Activated T-helper 1 cell treated with Interleukin-2 at 50 U/mL for 16 hours (primary cell): ENCODE results near the gene MBD3L1.

Experiments
- DNase-seq: peaks from one replicate; pipeline ENCODE4 v3.0.0-alpha.2; 2020; ENCODE audit warnings: low read depth

The MBD3L1 gene

DNA sequence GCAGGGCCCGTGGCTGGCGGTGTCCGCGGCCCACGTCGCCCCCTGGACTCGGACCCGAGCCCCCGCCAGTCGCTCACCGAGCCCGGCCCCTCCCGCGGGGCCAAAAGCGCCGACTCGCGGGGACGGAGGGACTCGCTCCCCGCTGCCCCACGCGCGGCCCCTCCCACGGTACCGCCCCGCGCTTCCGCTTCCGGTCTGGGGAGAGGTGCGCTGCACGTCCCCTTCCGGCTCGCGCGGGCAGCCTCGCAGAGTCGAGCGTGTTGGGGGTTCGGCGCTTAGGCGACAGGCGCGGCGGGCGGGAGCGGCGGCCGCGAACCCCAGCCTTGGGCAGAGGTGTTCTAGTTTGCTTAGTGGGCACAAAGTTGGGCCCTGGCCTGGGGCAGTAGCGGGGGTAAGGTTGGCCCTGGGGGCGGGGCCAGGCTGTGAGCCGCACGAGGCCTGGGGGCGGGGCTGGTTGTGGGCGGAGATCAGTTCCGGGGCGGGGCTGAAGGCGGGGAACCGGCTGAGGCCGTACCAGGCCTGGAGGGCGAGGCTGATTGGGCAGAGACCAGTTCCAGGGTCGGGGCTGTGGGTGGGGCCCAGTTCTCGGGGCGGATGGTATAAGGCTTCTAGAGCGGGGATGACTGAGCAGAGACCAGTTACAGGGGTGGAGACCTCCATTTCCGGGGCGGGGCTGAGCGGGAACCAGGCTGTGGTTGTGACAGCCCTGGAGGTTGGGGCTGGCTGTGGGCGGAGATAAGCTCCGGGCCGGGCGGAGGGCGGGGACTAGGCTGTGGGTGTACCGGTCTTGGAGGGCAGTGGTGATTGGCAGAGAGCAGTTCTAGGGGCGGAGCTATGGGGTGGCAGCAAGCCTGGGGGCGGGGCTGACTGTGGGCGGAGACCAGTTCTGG is at the start of gene MBD3L1, which contains the start of gene ZNF558:
MBD3L1 (plus strand) TSS at position 246 of the 890 bp plus-strand sequence. CDS start 10,302 bp downstream, outside the sequence.
ZNF558 (minus strand) TSS at position 173 of the 890 bp plus-strand sequence. CDS start 9,645 bp downstream, outside the sequence.
- DNase-seq: peak; percentile 97

DNA sequence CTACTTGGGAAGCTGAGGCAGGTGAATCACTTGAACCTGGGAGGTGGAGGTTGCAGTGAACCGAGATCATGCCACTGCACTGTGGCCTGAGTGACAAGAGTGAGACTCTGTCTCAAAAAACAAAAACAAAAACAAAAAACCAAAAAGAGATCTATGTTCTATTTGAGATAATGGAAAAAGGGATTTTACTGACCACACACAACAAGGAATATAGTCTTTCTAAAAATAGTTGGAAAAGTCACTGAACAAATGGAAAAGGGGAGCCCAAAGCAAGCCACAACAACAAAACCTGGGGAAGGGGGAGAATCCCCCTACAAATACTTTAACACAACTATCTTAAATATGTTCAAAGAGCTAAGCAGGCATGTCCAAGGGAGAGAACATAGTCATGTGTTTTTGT is 37.4 kb upstream of the MBD3L1 start:
- no peak for DNase-seq

DNA sequence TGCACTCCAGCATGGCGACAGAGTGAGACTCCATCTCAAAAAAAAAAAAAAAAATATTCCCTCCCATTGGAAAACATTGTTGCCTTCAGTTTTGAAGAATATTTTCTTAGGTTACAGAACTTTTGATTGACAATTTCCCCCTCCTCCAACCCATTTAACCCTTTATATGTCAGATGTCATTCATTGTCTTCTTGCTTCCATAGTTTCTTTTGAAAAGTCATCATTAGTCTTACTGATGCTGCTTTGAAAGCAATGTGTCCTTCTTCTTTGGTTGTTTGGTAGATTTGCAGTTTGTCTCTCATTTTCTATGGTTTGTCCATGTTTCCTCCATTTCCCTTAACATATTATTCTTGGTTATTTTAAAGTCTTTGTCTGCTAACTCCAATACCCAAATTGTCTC is 25.5 kb upstream of the MBD3L1 start:
- no peak for DNase-seq

DNA sequence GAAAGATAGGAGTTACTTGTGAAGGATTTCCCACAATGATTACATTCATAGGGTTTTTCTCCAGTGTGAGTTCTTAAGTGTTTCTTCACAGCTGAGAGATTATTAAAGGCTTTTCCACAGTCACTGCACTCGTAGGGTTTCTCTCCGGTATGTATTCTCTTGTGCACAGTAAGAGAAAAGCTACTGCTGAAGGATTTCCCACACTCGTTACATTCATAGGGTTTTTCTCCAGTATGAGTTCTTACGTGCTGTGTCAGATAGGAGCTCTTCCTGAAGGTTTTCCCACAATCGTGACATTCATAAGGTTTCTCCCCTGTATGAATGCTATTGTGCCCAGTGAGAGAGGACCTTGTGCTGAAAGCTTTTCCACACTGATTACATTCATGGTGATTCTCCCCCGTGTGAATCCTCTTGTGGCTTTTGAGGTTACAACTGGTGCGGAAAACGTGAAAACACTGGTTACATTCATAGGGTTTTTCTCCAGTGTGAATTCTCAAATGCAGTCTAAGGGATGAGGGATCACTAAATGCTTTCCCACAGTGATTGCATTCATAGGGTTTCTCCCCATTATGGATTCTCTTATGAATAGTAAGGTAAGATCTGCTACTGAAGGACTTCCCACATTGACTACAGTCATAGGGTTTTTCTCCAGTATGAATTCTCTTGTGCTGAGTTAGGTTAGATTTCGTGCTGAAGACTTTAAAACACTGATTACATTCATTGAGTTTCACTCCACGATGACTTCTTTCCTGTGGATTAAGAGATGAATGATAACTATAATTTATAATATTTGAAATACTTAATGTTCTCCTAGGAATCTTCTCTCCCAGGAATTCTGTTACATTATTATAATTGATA is 20.6 kb upstream of the MBD3L1 start:
- no peak for DNase-seq

DNA sequence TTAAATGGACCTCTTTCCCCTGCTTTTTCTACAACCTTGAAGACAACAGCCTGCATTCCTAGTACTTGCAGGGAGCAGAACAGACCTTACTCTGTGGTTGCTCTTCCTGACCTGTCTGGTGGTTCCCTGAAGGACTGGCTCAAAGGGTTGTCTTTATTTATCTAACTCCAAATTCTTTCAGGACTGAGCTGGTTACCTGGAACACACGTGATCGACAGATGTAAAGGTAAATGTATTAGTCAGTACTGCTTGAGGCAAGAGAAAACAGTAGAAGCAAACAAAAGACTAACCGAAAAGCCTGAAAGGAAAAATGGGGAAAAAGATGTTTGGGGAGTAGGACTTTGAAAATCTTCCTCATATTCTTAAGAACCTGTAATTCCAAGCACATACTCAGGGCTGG is 18.0 kb upstream of the MBD3L1 start:
- no peak for DNase-seq

DNA sequence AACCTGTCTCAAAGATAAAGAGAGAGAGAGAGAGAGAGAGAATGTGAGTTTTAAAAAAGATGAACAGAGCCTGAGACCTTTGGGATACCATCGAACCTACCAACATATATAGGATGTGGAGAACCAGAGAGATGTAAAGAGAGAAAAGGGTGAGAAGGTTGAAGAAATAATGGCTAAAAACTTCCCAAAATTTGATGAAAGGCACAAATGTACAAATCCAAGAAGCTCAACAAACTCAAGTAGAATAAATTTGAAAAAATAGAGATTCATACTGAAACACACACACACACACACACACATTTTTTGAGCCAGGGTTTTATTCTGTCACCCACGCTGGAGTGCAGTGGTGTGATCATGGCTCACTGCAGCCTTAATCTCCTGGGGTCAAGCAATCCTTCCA is 16.4 kb upstream of the MBD3L1 start:
- DNase-seq: no peak

DNA sequence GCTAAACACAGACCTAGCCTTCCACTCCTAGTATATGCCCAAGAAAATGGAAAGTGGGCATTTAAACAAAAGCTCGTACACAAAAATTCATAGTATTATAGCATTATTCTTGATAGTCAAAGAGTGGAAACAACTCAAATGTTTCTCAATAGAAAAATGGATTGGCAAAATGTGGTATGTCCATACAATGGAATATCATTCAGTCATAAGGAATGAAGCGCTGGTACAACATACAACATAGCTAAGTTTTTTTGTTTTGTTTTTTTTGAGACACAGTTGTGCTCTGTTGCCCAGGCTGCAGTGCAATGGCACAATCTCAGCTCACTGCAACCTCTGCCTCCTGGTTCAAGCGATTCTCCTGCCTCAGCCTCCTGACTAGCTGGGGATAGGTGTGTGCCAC is 11.9 kb upstream of the MBD3L1 start:
- DNase-seq: no peak

DNA sequence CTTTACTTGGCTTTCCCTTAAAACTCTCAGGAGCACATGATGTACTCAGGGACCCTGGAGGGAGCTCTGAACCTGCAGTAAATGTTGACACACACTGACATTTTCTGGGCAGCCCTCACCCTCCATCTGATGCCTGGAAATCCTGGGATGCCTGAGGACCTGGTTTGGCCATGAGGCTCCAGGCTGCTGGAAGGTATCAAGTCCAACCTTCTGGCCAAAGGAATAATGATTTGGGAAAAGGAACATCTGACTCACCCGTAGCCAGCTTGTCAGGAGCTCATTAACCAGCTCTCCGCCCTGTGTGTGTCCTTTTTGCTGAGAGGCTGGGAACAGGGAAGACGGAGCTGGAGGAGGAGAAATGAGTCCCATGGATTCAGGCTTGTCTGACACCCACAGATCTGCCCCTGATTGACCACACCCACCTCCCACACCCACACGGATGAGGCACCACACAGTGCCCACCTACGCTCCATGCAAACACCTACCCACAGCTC is 10.4 kb upstream of the MBD3L1 start:
- DNase-seq: no peak

DNA sequence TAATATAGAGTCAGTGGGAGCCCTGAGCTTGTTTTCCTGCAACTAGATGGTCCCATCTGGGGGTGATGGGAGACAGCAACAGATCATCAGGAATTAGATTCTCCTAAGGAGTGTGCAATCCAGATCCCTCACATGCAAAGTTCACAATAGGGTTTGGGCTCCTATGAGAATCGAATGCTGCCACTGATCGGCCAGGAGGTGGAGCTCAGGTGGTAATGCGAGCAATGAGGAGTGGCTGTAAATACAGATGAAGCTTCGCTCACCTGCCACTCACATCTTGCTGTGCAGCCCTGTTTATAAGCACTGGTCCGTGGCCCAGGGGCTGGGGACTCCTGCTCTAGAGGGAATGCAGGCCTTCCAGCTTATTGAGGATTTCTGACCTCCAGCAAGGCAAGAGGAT is 5.8 kb upstream of the MBD3L1 start:
- no peak for DNase-seq

DNA sequence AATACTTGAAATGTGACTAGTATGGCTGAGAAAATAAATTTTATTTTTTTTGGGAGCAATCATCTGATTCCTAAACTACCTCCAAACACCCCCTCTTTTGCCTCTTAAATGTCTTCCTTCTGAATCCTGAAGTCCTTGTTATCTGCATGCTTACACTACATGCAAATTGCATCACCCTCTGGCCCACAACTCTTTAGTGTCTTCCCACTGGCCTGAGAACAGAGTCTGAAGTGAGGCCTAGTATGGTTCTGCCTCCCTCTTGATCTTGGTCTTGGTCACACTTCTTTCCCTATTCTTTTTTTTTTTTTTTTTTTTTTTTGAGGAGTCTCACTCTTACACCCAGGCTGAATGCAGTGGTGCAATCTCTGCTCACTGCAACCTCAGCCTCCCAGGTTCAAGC is 4.9 kb upstream of the MBD3L1 start:
- DNase-seq: no peak

DNA sequence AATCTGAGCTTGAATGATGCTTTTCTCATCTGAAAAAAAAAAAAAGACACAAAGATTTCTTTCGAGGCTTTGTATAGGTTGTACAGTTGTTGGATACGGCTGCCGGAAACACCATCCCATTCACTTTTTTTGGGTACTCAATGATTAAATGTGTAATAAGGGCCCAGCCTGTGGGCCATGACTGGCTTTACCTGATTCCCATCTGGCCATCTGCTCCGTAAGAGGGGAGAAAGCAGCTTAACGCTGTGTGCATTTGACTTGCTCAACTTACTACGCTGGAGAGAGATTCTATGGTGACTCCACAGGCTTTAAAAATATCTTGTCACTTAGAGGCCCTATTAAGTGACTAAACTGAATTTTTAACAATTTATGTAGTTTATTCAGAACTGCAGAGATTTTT is 804 bp upstream of the MBD3L1 start:
- DNase-seq: no peak

DNA sequence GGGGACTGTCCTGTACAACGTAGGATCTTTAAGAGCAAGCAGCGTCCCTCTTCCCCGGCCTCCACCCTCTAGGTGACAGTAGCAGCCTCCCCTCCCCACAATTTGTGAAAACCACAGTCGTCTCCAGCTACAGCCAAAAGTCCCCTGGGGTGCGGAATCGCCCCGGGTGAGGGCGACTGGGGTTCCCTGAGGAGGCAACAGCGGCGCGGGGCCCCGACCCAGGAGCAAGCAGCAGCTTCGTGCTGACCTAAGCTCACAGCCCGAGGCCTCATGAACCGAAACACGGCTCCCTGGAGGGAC is 395 bp upstream of the MBD3L1 start:
- DNase-seq: no peak

DNA sequence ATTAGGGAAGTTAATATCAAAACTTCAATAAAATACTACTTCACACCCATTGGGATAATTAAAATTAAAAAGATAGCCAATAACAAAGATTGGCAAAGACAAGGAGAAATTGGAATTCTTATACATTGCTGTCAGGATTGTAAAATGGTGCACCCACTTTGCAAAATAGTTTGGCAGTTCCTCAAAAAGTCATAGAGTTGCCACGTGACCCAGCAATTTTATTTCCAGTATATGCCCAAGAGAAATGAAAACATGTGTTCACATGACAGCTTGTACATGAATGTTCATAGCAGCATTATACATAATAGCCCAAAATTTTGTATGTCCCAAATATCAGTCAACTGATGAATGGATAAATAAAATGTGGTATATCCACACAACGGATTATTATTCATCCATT is 3.3 kb downstream of the MBD3L1 start:
- DNase-seq: no peak

DNA sequence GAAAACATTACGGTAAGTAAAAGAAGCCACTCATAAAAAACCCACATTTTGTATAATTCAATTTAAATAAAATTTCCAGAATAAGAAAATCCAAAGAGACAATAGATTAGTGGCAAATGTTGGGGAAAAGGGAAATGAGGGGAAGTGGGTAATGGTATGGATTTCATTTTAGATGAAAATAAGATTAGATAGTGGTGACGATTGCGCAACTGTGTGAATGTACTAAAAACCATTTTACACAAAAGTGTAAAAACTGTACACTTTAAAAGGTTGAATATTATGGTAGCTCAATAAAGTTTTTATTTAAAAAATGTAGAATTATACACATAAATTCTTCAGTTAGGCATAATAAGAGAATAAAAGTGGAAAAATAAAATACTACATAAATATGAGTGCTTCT is 3.7 kb downstream of the MBD3L1 start:
- DNase-seq: no peak

DNA sequence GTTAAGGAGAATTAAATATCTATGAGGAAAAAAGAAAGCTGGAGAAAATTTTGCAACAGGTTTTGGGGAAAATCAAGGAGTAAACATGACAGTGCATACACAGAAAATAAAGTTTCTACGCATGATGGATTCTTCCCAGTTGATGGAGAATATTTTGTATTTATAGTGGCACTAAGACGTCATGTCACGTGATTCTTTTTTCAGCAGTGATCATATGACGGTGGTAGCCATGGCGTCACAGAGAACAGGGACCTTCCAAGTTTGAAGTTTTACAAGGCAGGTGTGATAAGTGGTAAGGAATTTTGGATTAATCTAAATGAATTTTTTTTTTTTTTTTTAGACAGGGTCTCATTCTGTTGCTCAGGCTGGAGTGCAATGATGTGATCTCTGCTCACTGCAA is 8.5 kb downstream of the MBD3L1 start:
- no peak for DNase-seq

DNA sequence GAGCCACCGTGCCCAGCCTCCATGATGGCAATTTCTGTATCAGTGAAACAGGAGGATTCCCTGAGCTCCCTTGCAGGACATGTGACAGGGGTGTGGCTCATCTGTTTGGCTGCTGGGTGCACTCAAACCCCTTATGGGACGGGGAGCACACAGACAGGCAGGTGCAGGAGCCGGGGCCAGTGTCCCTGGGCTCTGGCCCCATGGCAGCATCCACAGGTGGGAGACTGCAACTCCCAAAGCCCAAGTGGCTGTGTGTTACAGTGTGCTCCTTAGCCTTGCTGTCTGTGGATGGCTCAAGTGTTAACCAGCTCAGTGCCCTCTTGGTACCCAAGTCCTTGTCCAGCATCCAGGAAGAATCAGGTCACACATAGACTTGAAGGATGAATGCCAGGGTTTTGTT is 14.6 kb downstream of the MBD3L1 start:
- DNase-seq: no peak

DNA sequence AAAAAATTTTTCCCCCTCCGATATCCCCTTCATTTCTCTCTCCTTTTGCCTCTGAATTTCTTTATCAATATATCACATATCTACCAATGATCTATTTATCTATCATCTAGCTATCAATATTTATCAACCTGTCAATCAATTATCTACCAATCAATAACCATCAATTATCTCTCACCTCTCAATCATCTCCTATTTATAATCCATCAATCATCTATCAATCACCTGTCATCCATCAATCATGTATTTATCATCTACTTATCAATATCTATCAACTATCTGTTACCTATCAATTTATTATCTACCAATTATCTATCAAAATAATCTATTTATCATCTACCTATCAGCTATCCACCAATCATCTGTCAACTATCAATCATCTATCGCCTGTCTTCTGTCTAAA is 17.1 kb downstream of the MBD3L1 start:
- no peak for DNase-seq

DNA sequence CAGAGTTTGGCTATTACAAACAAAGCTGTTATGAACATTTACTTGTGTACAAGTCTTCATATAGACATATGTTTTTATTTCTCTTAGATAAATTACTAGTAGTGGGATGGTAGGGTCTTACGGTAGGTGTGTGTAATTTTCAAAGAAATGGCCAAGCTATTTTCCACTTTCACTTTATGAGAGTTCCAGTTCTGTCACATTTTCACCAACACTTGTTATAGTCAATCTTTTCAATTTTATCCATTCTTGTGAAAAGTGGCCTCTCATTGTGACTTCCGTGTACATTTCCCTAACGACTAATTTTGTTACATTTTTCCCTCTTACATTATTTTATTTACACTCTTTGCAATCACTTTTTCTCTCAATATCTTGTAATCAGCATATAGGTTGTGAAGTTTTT is 18.3 kb downstream of the MBD3L1 start:
- DNase-seq: no peak

DNA sequence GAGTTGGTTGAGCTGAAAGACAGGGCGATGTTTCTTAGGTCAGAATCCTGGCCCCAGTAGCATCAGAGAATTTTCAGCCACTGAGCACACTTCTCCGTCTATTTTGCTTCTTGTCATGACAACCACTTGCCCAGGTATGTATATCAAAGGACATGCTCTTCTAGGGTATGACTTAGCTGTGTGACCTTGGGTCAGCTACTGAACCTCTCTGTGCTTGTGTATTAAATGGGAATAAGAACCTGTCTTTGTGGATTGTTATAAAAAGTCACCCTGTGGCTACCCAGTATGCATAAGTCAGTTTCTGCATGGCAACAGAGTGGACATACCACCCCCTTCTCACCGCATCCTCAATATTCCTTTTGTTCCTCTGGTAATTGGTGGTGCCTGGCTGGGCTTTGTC is 26.1 kb downstream of the MBD3L1 start:
- DNase-seq: no peak

DNA sequence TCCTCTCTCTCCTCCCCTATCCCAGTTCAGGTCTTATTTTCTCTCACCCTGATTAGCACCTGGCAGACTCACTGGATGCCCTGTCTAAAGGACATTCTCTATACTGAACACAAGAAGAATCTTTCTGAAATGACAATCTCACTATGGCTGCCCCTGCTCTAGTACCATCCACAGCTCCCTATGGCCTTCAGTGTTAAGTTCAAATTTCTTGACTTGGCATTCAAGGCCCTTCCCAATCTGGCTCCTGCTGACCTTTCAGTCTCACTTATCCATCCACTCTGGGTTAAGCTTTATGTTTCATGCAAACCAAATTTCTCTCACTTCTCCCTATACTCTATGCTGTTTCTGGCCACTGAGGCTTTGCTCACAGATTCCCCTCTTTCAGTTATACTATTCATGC is 34.2 kb downstream of the MBD3L1 start:
- no peak for DNase-seq

DNA sequence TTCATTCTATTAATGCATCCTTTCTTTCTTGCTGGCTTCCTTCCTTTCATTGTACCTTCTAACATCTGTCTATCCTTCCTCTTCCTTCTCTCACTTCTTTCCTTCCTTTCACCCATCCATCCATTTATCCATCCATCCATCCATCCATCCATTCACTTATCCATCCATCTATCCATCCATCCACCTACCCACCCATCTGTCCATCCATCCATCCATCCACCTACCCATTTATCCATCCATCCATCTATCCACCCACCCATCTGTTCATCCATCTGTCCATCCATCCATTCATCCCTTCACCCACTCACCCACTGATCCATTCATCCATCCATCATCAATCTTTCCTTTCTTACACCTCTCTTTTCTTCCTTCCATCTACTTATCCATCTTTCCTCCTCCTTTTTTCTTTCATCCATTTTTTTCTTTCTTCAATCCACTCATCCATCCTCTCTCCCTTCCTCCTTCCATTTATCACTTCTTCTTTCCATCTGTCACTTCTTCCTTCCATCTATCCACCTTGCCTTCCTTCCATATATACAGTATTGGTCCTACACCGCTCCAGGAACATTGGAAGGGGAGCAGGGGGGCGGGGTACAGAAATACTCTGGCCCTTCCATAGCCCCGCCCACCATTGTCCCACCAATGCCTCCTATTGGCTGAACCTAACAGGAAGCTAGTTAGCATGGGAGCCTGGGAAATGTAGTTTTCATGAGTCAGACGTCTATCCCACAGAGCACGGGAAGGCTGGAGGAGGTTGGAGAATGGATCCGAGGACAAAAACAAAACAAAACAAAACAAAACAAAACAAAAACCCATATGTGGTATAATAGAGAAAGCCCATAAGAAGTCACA is 45.9 kb downstream of the MBD3L1 start:
- no peak for DNase-seq

DNA sequence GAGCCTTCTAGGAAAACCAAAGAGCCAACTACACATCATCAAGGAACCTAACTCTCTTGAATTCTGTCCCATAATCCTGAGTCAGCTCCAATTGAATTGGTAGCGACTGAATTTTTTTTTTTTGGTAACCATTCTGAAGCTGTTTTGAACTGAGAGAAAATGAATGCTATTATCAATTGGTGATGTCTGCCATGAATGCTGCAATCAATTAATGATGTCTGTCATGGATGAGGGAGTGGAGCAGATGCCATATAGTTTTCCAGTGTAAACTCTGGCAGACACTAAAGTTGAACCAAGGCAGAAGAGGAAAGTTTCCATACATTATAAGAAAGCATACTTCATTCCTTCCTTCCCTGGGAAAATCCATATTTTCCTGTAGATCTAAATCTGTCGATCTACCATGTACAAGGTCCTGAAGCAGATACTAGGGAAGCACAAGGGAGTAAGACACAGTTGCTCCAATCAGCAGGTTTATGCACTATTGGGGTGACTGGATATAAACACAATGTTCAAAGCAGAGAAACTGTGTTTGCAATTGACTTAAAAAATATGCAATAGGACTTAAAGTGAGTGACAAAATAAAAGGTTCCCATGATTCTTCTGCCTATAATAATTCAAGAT is 48.8 kb downstream of the MBD3L1 start:
- no peak for DNase-seq
